ENCODE results near the gene UBASH3B.

The UBASH3B gene

GRCh38 chr11:122758974-122759373 is 103.5 kb downstream of the UBASH3B start:
- no peak for DNase-seq

GRCh38 chr11:122763108-122763507 is 107.6 kb downstream of the UBASH3B start:
- DNase-seq, result no peak

- DNase-seq, result no peak
Measured at GRCh38 chr11:122764371-122765090, 109.0 kb downstream of the UBASH3B start.

GRCh38 chr11:122765487-122766131 is 110.1 kb downstream of the UBASH3B start:
- DNase-seq, result no peak

- no peak for DNase-seq
Measured at GRCh38 chr11:122769126-122769780, 113.7 kb downstream of the UBASH3B start.

GRCh38 chr11:122772945-122773344 is 117.4 kb downstream of the UBASH3B start:
- no peak for DNase-seq

- no peak for DNase-seq
Measured at GRCh38 chr11:122773781-122774266, 118.3 kb downstream of the UBASH3B start.

DNA sequence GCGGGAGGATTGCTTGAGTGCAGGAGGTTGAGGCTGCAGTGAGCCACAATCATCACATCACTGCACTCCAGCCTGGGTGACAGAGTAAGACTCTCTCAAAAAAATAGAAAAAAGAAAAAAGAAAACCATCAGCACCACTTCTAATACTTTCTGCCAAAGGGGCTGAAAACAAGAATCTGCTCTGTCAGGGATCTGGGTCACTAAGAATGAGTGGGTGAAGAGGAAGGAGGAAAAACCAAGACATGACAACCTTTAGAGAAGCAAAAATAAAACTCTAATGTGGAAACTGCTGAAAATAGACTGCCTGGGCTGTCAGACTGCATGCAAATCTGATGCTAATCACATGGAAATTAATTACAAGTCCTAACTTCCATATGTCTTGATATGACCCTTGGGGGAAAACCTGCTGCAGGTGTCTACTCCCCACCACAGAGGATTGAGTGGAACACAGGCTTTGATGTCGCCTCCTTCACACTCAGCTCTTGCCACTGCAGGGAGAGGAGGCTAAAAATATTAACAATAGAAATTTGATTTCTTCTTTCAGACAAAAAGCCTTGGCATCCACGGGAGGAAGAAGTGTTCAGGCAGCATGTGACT is 120.3 kb downstream of the UBASH3B start:
- DNase-seq, result no peak

- no peak for DNase-seq
Measured at GRCh38 chr11:122776546-122776945, 121.0 kb downstream of the UBASH3B start.

GRCh38 chr11:122777343-122777742 is 121.8 kb downstream of the UBASH3B start:
- DNase-seq, result no peak

GRCh38 chr11:122778148-122778547 is 122.6 kb downstream of the UBASH3B start:
- no peak for DNase-seq

- no peak for DNase-seq
Measured at GRCh38 chr11:122779047-122779629, 123.6 kb downstream of the UBASH3B start.

DNA sequence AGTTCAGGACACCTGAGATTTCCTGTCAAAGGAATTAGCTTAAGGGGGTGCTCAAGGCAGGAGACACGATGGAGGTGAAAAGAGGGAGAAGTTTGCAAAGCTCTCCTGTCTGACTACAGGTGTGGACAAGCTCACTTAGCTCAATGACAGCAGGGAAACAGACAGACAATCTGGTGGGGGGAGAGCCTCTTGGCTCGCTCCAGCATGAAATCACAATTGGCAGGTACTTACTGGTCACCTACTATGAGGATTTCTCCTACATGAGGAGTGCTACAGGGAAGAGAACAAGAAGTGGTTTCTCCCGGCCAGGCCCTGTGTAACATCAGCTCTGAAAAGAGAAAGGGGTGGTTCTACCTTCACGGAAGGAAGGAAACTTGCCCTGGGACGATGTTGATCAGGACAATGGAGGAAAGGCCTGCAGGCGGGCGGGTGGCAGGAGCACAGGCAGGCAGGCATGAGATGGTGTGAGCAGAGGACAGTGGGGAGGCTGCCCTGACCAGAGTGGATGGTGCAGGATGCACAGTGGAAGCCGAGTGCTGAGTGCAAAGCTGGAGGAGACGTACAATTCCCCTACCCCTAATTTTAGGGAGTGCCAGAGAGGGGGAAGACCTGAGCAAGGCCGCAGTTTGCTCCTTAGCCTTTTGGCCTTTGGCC is 124.9 kb downstream of the UBASH3B start:
- no peak for DNase-seq

DNA sequence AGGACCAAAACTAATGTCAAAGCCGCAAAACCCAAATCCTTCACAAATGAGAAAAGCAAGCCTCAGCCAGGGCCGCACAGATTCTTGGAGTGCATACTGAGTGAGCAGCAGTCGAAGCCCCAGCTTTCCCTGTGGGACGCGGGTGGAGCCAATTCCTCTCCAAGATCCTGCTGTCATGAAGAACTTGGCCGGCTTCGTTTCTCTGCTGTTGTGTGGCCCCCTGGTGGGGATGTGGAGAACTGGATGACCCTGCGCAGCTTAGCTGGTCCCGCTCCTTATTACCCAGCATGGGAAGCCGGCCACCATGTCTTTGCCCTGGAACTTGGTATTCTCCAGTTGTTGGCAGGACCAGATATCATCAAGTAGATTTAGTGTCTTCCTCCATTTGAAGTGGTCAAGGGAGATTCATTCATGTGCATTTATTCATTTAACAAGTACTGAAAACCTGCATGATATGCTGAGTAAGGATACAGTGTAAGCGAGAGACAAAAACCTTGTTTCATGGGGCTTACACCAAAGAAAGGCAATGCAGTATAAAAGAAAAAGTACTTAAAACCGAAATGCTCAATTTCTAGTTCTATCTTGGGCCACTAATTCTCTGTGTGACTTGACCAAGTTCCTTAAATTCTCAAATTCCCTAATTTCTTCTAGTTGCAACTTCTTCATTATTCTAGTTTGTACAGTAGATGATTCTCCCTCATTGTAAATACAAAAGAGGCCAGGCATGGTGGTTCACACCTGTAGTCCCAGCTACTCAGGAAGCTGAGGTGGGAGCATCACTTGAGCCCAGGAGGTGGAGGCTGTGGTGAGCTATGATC is 126.1 kb downstream of the UBASH3B start:
- DNase-seq, result peak; percentile 87

DNA sequence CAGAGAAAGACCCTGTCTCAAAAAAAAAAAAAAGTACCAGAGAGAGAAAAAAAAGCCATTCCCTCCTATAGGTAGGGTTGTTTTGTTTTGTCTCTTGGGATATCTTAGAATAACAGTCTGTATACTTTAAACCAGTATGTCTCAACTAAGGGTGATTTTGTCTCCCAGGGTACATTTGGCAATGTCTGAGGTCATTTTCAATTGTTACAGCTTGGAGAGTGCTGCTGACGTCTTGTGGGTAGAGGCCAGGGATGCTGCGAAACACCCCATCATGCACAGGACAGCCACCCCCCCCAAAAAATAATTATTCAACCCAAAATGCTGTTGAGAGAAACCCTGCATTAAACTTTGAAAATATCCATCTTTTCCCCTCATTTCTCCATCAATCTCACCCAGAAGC is 126.7 kb downstream of the UBASH3B start:
- no peak for DNase-seq

DNA sequence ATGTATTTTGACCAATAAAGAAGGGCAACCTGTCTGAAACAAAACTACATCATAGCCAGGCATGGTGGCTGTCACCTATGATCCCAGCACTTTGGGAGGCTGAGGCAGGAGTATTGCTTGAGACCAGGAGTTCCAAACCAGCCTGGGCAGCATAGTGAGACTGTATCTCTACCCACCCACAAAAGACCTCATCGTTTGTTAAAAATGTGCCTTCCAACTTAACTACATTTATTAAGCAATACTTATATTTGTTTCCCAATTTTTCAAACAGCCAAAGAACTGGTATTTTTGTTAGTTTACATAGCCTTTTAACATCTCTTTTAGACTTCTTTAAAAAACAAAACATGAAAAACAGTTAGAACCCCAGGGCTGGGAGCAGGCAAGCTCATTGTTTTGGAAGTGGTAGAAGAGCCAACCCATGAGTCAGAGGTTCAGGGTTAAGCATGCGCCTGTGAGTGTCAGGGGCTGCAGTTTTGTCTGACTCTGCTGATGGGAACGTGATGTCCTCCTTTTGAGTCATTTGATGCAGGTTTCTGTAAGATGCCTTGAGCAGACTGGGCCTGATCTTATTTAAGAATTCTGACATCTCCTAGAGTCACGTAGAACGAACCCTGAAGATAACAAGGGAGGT is 128.9 kb downstream of the UBASH3B start:
- peak; percentile 54 for DNase-seq

GRCh38 chr11:122785031-122785541 is 129.6 kb downstream of the UBASH3B start:
- no peak for DNase-seq

GRCh38 chr11:122786896-122787295 is 131.4 kb downstream of the UBASH3B start:
- DNase-seq, result no peak

GRCh38 chr11:122788781-122789535 is 133.4 kb downstream of the UBASH3B start:
- no peak for DNase-seq

GRCh38 chr11:122789907-122790306 is 134.4 kb downstream of the UBASH3B start:
- DNase-seq, result no peak

Measured in amniotic stem cell (primary cell).